ENCODE data around the gene DUSP18. TPM values are rescaled to one million over a fixed set of nuclear protein-coding genes. Genes with fewer than 3 reads are reported as not detected.

DUSP18 gene
- total RNA-seq, 1 donor from 2014 or later, result 21.4 TPM

- no peak overlapping the region for H3K4me3 Mint-ChIP-seq (ENCODE audit: unreplicated experiment)
- H3K9me3 Mint-ChIP-seq (ENCODE audit: unreplicated experiment), result no peaks in the 10 kb centered on the region
- no peaks in the 10 kb centered on the region for H3K36me3 Mint-ChIP-seq (ENCODE audit: low read depth, unreplicated experiment)
Observed at GRCh38 chr22:30704978-30705377, 37.3 kb upstream of the DUSP18 start.

GRCh38 chr22:30702856-30703255 is 35.2 kb upstream of the DUSP18 start:
- no peak overlapping the region for H3K4me3 Mint-ChIP-seq (ENCODE audit: unreplicated experiment)
- no peaks in the 10 kb centered on the region for H3K9me3 Mint-ChIP-seq (ENCODE audit: unreplicated experiment)
- no peak overlapping the region for H3K27ac Mint-ChIP-seq (ENCODE audit: unreplicated experiment)
- H3K27me3 Mint-ChIP-seq (ENCODE audit: unreplicated experiment), result peaks cover 3% of the 10 kb centered on the region
- no peaks in the 10 kb centered on the region for H3K36me3 Mint-ChIP-seq (ENCODE audit: low read depth, unreplicated experiment)
- TF ChIP-seq CTCF (IDR thresholded peaks at IDR 0.05; ENCODE audit: unreplicated experiment), result no peak
- H3K4me1 Mint-ChIP-seq (ENCODE audit: unreplicated experiment), result peaks cover 13% of the 10 kb centered on the region
- no peak for DNase-seq (ENCODE audit: low spot score)

More at GRCh38 chr22:30704978-30705377, 37.3 kb upstream of the DUSP18 start:
- Mint-ChIP-seq H3K4me1 (ENCODE audit: unreplicated experiment) (peaks cover 13% of the 10 kb centered on the region), H3K27ac (ENCODE audit: unreplicated experiment) (no peak overlapping the region), H3K27me3 (ENCODE audit: unreplicated experiment) (peaks cover 3% of the 10 kb centered on the region)
- TF ChIP-seq CTCF (IDR thresholded peaks at IDR 0.05; ENCODE audit: unreplicated experiment), result no peak
- no peak for DNase-seq (ENCODE audit: low spot score)

GRCh38 chr22:30701872-30702271 is 34.2 kb upstream of the DUSP18 start:
- no peak overlapping the region for H3K27ac Mint-ChIP-seq (ENCODE audit: unreplicated experiment)
- DNase-seq (ENCODE audit: low spot score), result no peak
- no peak for TF ChIP-seq CTCF (IDR thresholded peaks at IDR 0.05; ENCODE audit: unreplicated experiment)
- no peaks in the 10 kb centered on the region for H3K9me3 Mint-ChIP-seq (ENCODE audit: unreplicated experiment)
- peaks cover 12% of the 10 kb centered on the region for H3K4me1 Mint-ChIP-seq (ENCODE audit: unreplicated experiment)
- no peaks in the 10 kb centered on the region for H3K36me3 Mint-ChIP-seq (ENCODE audit: low read depth, unreplicated experiment)
- H3K27me3 Mint-ChIP-seq (ENCODE audit: unreplicated experiment), result peaks cover 3% of the 10 kb centered on the region
- no peak overlapping the region for H3K4me3 Mint-ChIP-seq (ENCODE audit: unreplicated experiment)

- no peak overlapping the region for H3K27ac Mint-ChIP-seq (ENCODE audit: unreplicated experiment)
Observed at GRCh38 chr22:30697975-30698374, 30.3 kb upstream of the DUSP18 start.

More at GRCh38 chr22:30697975-30698374, 30.3 kb upstream of the DUSP18 start:
- Mint-ChIP-seq H3K36me3 (ENCODE audit: low read depth, unreplicated experiment) (no peaks in the 10 kb centered on the region), H3K9me3 (ENCODE audit: unreplicated experiment) (no peaks in the 10 kb centered on the region), H3K4me3 (ENCODE audit: unreplicated experiment) (no peak overlapping the region), H3K4me1 (ENCODE audit: unreplicated experiment) (peaks cover 7% of the 10 kb centered on the region), H3K27me3 (ENCODE audit: unreplicated experiment) (peaks cover 9% of the 10 kb centered on the region)
- no peak for DNase-seq (ENCODE audit: low spot score)
- no peak for TF ChIP-seq CTCF (IDR thresholded peaks at IDR 0.05; ENCODE audit: unreplicated experiment)
